Measurements from ENCODE around the gene IPO13.

IPO13 gene

GRCh38 chr1:43979528-43980254 is 32.9 kb downstream of the IPO13 start:
- Histone ChIP-seq H3K4me2 (ENCODE audit: low read length) (peak overlapping the region; percentile 80), H3K4me3 (ENCODE audit: low read depth, low read length) (peak overlapping the region; percentile 41), H2AFZ (peak overlapping the region; percentile 33), H3K79me2 (no peaks in the 10 kb centered on the region), H3K36me3 (ENCODE audit: control insufficient read depth, insufficient read depth, low read length) (no peaks in the 10 kb centered on the region), H3K27ac (no peak overlapping the region), H3K27me3 (ENCODE audit: control insufficient read depth, insufficient read depth, low read length) (no peaks in the 10 kb centered on the region), H3K4me1 (no peaks in the 10 kb centered on the region), H3K9ac (no peak overlapping the region), H3K9me3 (ENCODE audit: control insufficient read depth, low read length) (no peaks in the 10 kb centered on the region)
- TF ChIP-seq CTCF (IDR thresholded peaks at IDR 0.05): no peak

GRCh38 chr1:43980255-43981134 is 33.7 kb downstream of the IPO13 start:
- Histone ChIP-seq H3K27ac (no peak overlapping the region), H3K27me3 (ENCODE audit: control insufficient read depth, insufficient read depth, low read length) (no peaks in the 10 kb centered on the region), H3K9ac (no peak overlapping the region), H3K4me1 (no peaks in the 10 kb centered on the region), H3K9me3 (ENCODE audit: control insufficient read depth, low read length) (no peaks in the 10 kb centered on the region), H3K79me2 (no peaks in the 10 kb centered on the region), H3K4me2 (ENCODE audit: low read length) (peak overlapping the region; percentile 80), H3K4me3 (ENCODE audit: low read depth, low read length) (no peak overlapping the region), H3K36me3 (ENCODE audit: control insufficient read depth, insufficient read depth, low read length) (no peaks in the 10 kb centered on the region), H2AFZ (no peak overlapping the region)
- no peak for TF ChIP-seq CTCF (IDR thresholded peaks at IDR 0.05)

- H3K4me3 ChIP-seq (ENCODE audit: low read depth, low read length): no peak overlapping the region
- no peak for TF ChIP-seq CTCF (IDR thresholded peaks at IDR 0.05)
- no peak overlapping the region for H2AFZ ChIP-seq
- H3K9ac ChIP-seq: no peak overlapping the region
- no peaks in the 10 kb centered on the region for H3K9me3 ChIP-seq (ENCODE audit: control insufficient read depth, low read length)
- H3K4me1 ChIP-seq: no peaks in the 10 kb centered on the region
- no peaks in the 10 kb centered on the region for H3K27me3 ChIP-seq (ENCODE audit: control insufficient read depth, insufficient read depth, low read length)
- no peaks in the 10 kb centered on the region for H3K36me3 ChIP-seq (ENCODE audit: control insufficient read depth, insufficient read depth, low read length)
- no peaks in the 10 kb centered on the region for H3K79me2 ChIP-seq
- no peak overlapping the region for H3K4me2 ChIP-seq (ENCODE audit: low read length)
- no peak overlapping the region for H3K27ac ChIP-seq
Measured at GRCh38 chr1:43981135-43981491, 34.4 kb downstream of the IPO13 start.

GRCh38 chr1:43981636-43982035 is 34.9 kb downstream of the IPO13 start:
- Histone ChIP-seq H3K9me3 (ENCODE audit: control insufficient read depth, low read length) (no peaks in the 10 kb centered on the region), H3K36me3 (ENCODE audit: control insufficient read depth, insufficient read depth, low read length) (no peaks in the 10 kb centered on the region), H2AFZ (no peak overlapping the region), H3K4me2 (ENCODE audit: low read length) (no peak overlapping the region), H3K4me1 (no peaks in the 10 kb centered on the region), H3K9ac (no peak overlapping the region), H3K27me3 (ENCODE audit: control insufficient read depth, insufficient read depth, low read length) (no peaks in the 10 kb centered on the region), H3K27ac (no peak overlapping the region), H3K4me3 (ENCODE audit: low read depth, low read length) (no peak overlapping the region), H3K79me2 (no peaks in the 10 kb centered on the region)
- TF ChIP-seq CTCF (IDR thresholded peaks at IDR 0.05): no peak

All from parathyroid adenoma (tissue), 2 donors.